Upper lobe of left lung (tissue), 6 donors: Measurements from ENCODE around the gene SMIM38. TPM values are rescaled to one million over a fixed set of nuclear protein-coding genes. Genes with fewer than 3 reads are reported as not detected.
A peak's percentile ranks its signal among the peaks of the same experiment; 100 is the strongest.

Experiments used
- ATAC-seq, 2 donors: fragments of 200-7000 bp; cut with Tn5 transposase; one replicate each; pipeline ENCODE4 v1.9.1; 2022; ENCODE audit warnings: mild to moderate bottlenecking in 2 of 2, moderate library complexity in 2 of 2; ENCODE audit not compliant: low FRiP score in 2 of 2
- DNase-seq, 2 donors: peaks; one replicate each; pipeline ENCODE4 v3.0.0-alpha.2; 2019 to 2020
- H3K27ac ChIP-seq, 4 donors: fragments of 200-600 bp; sonication (generic); one replicate each; pipeline ENCODE4 v1.5.1; 2016 to 2019
- H3K27me3 ChIP-seq, 4 donors: fragments of 200-600 bp; sonication (generic); one replicate each; pipeline ENCODE4 v1.5.1; 2017 to 2019
- H3K36me3 ChIP-seq, 4 donors: fragments of 200-600 bp; sonication (generic); one replicate each; pipeline ENCODE4 v1.5.1; 2016 to 2019
- H3K4me1 ChIP-seq, 4 donors: fragments of 200-600 bp; sonication (generic); one replicate each; pipeline ENCODE4 v1.5.1; 2018 to 2019
- H3K4me3 ChIP-seq, 4 donors: fragments of 200-600 bp; sonication (generic); one replicate each; pipeline ENCODE4 v1.5.1; 2017 to 2019; ENCODE audit warnings: mild to moderate bottlenecking in 2 of 4, moderate library complexity in 1 of 4
- H3K9me3 ChIP-seq, 4 donors: fragments of 200-600 bp; sonication (generic); one replicate each; pipeline ENCODE4 v1.5.1; 2018 to 2019
- EP300 ChIP-seq, 4 donors: sonication (generic); formaldehyde crosslinking; IDR thresholded peaks; one replicate each; pipeline ENCODE4 v1.5.1; 2017; ENCODE audit warnings: antibody characterized with exemption in 4 of 4, control low read depth in 2 of 4
- POLR2A ChIP-seq, 4 donors: fragments of 450-650 bp; IDR thresholded peaks; one replicate each; pipeline ENCODE4 v1.5.1; 2016 to 2017; ENCODE audit warnings: antibody characterized with exemption in 4 of 4, mild to moderate bottlenecking in 2 of 4
- POLR2AphosphoS5 ChIP-seq, 2 donors: sonication (generic); formaldehyde crosslinking; IDR thresholded peaks; one replicate each; pipeline ENCODE4 v1.5.1; 2017; ENCODE audit warnings: antibody characterized with exemption in 2 of 2
- WGBS, 2 donors: methylation state at CpG; one replicate each; pipeline ENCODE4 v1.1.5; 2017 to 2018; 5-methylcytosine and 5-hydroxymethylcytosine counted together
- total RNA-seq, 6 donors: library from RNA; depleted of rRNA in 4 of 6; stranded (reverse); fragments of >200 nt in 4 of 6; gene quantifications; one replicate each; pipeline versions ENCODE4 v1.1.0 to v1.2.1, GENCODE V29; 2016 to 2021
- TF ChIP-seq, protein P1 (sequence below), 6 experiments: fragments of 450-650 bp in 4 of 6; fragments of 200-600 bp in 2 of 6; sonication (generic) in 2 of 6; IDR thresholded peaks; one replicate each; pipeline ENCODE4 v1.5.1; 2016 to 2019; ENCODE audit warnings: antibody characterized with exemption in 6 of 6
- donor health status: DM: no; HTN: no; CAD: no; lungs with moderate emphysema.
- donor health status: DM: no; HTN: yes; CAD: no; lungs with severe emphysema.

The SMIM38 gene
- total RNA-seq, 6 donors from 2014 or later, result 0.10 to 0.67 (median 0.55) TPM; not detected in 2

- H3K4me1 ChIP-seq, result peaks cover 16 to 32% (median 21%) of the 10 kb centered on the region in 4 donors
- 84 to 88% methylated on average over 8 to 19 of the region's 21 CpGs for WGBS, 2 donors
- no peaks in the 10 kb centered on the region for H3K9me3 ChIP-seq
- DNase-seq, result peak in 1 of 2 donors; percentile 56
- H3K27ac ChIP-seq, result no peak overlapping the region
- no peak overlapping the region for H3K4me3 ChIP-seq
- no peaks in the 10 kb centered on the region for H3K27me3 ChIP-seq
- no peak for ATAC-seq
- no peak for TF ChIP-seq EP300 (IDR thresholded peaks at IDR 0.05)
- TF ChIP-seq POLR2A (IDR thresholded peaks at IDR 0.05), result no peak
- TF ChIP-seq POLR2AphosphoS5 (IDR thresholded peaks at IDR 0.05), result no peak
- TF ChIP-seq, protein P1, sequence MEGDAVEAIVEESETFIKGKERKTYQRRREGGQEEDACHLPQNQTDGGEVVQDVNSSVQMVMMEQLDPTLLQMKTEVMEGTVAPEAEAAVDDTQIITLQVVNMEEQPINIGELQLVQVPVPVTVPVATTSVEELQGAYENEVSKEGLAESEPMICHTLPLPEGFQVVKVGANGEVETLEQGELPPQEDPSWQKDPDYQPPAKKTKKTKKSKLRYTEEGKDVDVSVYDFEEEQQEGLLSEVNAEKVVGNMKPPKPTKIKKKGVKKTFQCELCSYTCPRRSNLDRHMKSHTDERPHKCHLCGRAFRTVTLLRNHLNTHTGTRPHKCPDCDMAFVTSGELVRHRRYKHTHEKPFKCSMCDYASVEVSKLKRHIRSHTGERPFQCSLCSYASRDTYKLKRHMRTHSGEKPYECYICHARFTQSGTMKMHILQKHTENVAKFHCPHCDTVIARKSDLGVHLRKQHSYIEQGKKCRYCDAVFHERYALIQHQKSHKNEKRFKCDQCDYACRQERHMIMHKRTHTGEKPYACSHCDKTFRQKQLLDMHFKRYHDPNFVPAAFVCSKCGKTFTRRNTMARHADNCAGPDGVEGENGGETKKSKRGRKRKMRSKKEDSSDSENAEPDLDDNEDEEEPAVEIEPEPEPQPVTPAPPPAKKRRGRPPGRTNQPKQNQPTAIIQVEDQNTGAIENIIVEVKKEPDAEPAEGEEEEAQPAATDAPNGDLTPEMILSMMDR (IDR thresholded peaks at IDR 0.05), result no peak
- no peaks in the 10 kb centered on the region for H3K36me3 ChIP-seq
Measured at GRCh38 chr11:69154211-69154913, 1.4 kb upstream of the SMIM38 start.

- no peak overlapping the region for H3K4me3 ChIP-seq
- ATAC-seq, result no peak
- DNase-seq, result peak in 1 of 2 donors; percentile 60
- H3K36me3 ChIP-seq, result no peaks in the 10 kb centered on the region
- H3K27ac ChIP-seq, result no peak overlapping the region
- no peaks in the 10 kb centered on the region for H3K27me3 ChIP-seq
- WGBS, 2 donors, result 84% methylated on average over 10 of the region's 10 CpGs; no CpG with 5 or more reads in 1 of the 2 donors
- H3K4me1 ChIP-seq, result peaks cover 16 to 32% (median 21%) of the 10 kb centered on the region in 4 donors
- no peaks in the 10 kb centered on the region for H3K9me3 ChIP-seq
- TF ChIP-seq POLR2A (IDR thresholded peaks at IDR 0.05) (no peak), POLR2AphosphoS5 (IDR thresholded peaks at IDR 0.05) (no peak), EP300 (IDR thresholded peaks at IDR 0.05) (no peak)
- TF ChIP-seq, protein P1 (IDR thresholded peaks at IDR 0.05), result no peak
Measured at GRCh38 chr11:69154938-69155301, 815 bp upstream of the SMIM38 start.

DNA sequence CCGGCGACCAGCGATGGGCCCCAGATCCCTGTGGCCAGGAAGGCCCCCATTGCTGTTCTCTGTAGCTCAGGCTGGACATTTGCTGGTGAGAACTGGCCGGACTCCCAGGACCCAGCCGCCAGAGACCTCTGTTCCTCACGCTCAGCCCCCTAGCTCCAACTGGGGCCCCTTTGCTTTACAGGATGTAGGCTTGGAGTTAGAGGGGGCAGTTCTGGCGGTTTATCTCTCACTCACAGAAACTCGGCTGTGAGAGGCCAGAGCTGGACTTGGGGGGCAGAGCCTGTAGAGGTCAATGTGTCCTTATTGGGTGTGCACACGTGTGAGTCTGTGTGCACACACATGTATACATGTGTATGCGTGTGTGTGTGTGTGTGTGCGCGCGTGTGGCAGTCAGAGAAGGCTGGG lies 502 bp downstream of the SMIM38 start:
- no peaks in the 10 kb centered on the region for H3K9me3 ChIP-seq
- ATAC-seq (peak in 1 of 2 donors; percentile 4), DNase-seq (no peak)
- no peaks in the 10 kb centered on the region for H3K36me3 ChIP-seq
- peaks cover 16 to 32% (median 21%) of the 10 kb centered on the region in 4 donors for H3K4me1 ChIP-seq
- no peaks in the 10 kb centered on the region for H3K27me3 ChIP-seq
- TF ChIP-seq POLR2A (IDR thresholded peaks at IDR 0.05) (no peak), EP300 (IDR thresholded peaks at IDR 0.05) (no peak), POLR2AphosphoS5 (IDR thresholded peaks at IDR 0.05) (no peak)
- TF ChIP-seq, protein P1 (IDR thresholded peaks at IDR 0.05), result no peak
- H3K27ac ChIP-seq, result no peak overlapping the region
- no peak overlapping the region for H3K4me3 ChIP-seq
- 81 to 86% methylated on average over 12 to 13 of the region's 13 CpGs for WGBS, 2 donors

GRCh38 chr11:69156673-69157155 lies 979 bp downstream of the SMIM38 start:
- TF ChIP-seq EP300 (IDR thresholded peaks at IDR 0.05) (no peak), POLR2A (IDR thresholded peaks at IDR 0.05) (no peak), POLR2AphosphoS5 (IDR thresholded peaks at IDR 0.05) (no peak)
- TF ChIP-seq, protein P1 (IDR thresholded peaks at IDR 0.05), result no peak
- peak; percentile 60 to 73 for DNase-seq
- no peaks in the 10 kb centered on the region for H3K27me3 ChIP-seq
- peak overlapping the region in 2 of 4 donors; percentile 3 to 7 for H3K4me3 ChIP-seq
- H3K36me3 ChIP-seq, result no peaks in the 10 kb centered on the region
- H3K4me1 ChIP-seq, result peaks cover 16 to 32% (median 21%) of the 10 kb centered on the region in 4 donors
- peak overlapping the region in 2 of 4 donors; percentile 18 to 28 for H3K27ac ChIP-seq
- WGBS, 2 donors, result 74% methylated on average over 7 to 14 of the region's 15 CpGs
- H3K9me3 ChIP-seq, result no peaks in the 10 kb centered on the region
- ATAC-seq, result peak; percentile 3 to 5
